ENCODE data around the gene ZNRF2.
"Not testable (repeated sequence)": the region's sequence is repeated elsewhere in the genome, so short reads cannot be mapped to it uniquely, and the experiment has no call there.

ZNRF2 gene

GRCh38 chr7:30263090-30263710 is 21.2 kb upstream of the ZNRF2 start:
- no peak for DNase-seq

- DNase-seq = no peak
Observed at GRCh38 chr7:30264052-30264451, 20.3 kb upstream of the ZNRF2 start.

- not testable (repeated sequence) for DNase-seq
Observed at GRCh38 chr7:30265189-30265588, 19.2 kb upstream of the ZNRF2 start.

- no peak for DNase-seq
Observed at GRCh38 chr7:30266686-30267085, 17.7 kb upstream of the ZNRF2 start.

GRCh38 chr7:30268586-30268985 is 15.8 kb upstream of the ZNRF2 start:
- DNase-seq = peak; percentile 70

- no peak for DNase-seq
Observed at GRCh38 chr7:30269490-30269889, 14.9 kb upstream of the ZNRF2 start.

- no peak for DNase-seq
Observed at GRCh38 chr7:30270921-30271320, 13.5 kb upstream of the ZNRF2 start.

GRCh38 chr7:30272126-30272525 is 12.3 kb upstream of the ZNRF2 start:
- no peak for DNase-seq

- DNase-seq = no peak
Observed at GRCh38 chr7:30273552-30273951, 10.8 kb upstream of the ZNRF2 start.

GRCh38 chr7:30274641-30275040 is 9.8 kb upstream of the ZNRF2 start:
- no peak for DNase-seq

- DNase-seq = peak; percentile 59
Observed at GRCh38 chr7:30276203-30276900, 8.0 kb upstream of the ZNRF2 start.

GRCh38 chr7:30278376-30278775 is 6.0 kb upstream of the ZNRF2 start:
- DNase-seq = peak; percentile 24

- no peak for DNase-seq
Observed at GRCh38 chr7:30278849-30279652, 5.3 kb upstream of the ZNRF2 start.

GRCh38 chr7:30279653-30279904 is 4.8 kb upstream of the ZNRF2 start:
- DNase-seq = no peak

GRCh38 chr7:30280631-30281030 is 3.8 kb upstream of the ZNRF2 start:
- no peak for DNase-seq

GRCh38 chr7:30281263-30281662 is 3.1 kb upstream of the ZNRF2 start:
- DNase-seq = no peak

GRCh38 chr7:30281791-30282190 is 2.6 kb upstream of the ZNRF2 start:
- no peak for DNase-seq

- no peak for DNase-seq
Observed at GRCh38 chr7:30282735-30283134, 1.7 kb upstream of the ZNRF2 start.

GRCh38 chr7:30285067-30285535 is 704 bp downstream of the ZNRF2 start:
- no peak for DNase-seq

GRCh38 chr7:30285536-30286284 is 1.3 kb downstream of the ZNRF2 start:
- peak; percentile 40 for DNase-seq

- no peak for DNase-seq
Observed at GRCh38 chr7:30286749-30287148, 2.4 kb downstream of the ZNRF2 start.

- DNase-seq = not testable (repeated sequence)
Observed at GRCh38 chr7:30287625-30288024, 3.2 kb downstream of the ZNRF2 start.

- DNase-seq = not testable (repeated sequence)
Observed at GRCh38 chr7:30289634-30290033, 5.2 kb downstream of the ZNRF2 start.

Data from right hindlimb (tissue), 1 donor.